Mesothelial cell of epicardium (in vitro differentiated cells): ENCODE results near the gene SLC6A12. TPM values are rescaled to one million over a fixed set of nuclear protein-coding genes. Genes with fewer than 3 reads are reported as not detected.

Experiments
- DNase-seq, 2 experiments: peaks; one replicate each; pipeline ENCODE4 v3.0.0; 2021; ENCODE audit warnings: low spot score in 2 of 2; ENCODE audit not compliant: unreplicated experiment in 2 of 2
- H3K27ac Mint-ChIP-seq: 2 replicates; pipeline ENCODE4 v1.8.0; 2021; ENCODE audit warnings: mixed read lengths
- H3K27me3 Mint-ChIP-seq: 2 replicates; pipeline ENCODE4 v1.8.0; 2021; ENCODE audit warnings: low read depth, mixed read lengths
- H3K36me3 Mint-ChIP-seq: 2 replicates; pipeline ENCODE4 v1.8.0; 2021; ENCODE audit warnings: mixed read lengths
- H3K4me1 Mint-ChIP-seq: 2 replicates; pipeline ENCODE4 v1.8.0; 2021; ENCODE audit warnings: mixed read lengths
- H3K4me3 Mint-ChIP-seq: 2 replicates; pipeline ENCODE4 v1.8.0; 2021; ENCODE audit warnings: mild to moderate bottlenecking, moderate library complexity, mixed read lengths
- H3K9me3 Mint-ChIP-seq: 2 replicates; pipeline ENCODE4 v1.8.0; 2021; ENCODE audit warnings: mixed read lengths
- CTCF ChIP-seq: fragments of 200-600 bp; sonication (generic); IDR thresholded peaks from one replicate; pipeline ENCODE4 v1.5.0; 2021; ENCODE audit warnings: antibody characterized with exemption; ENCODE audit not compliant: unreplicated experiment
- total RNA-seq: library from RNA; stranded (reverse); gene quantifications from 3 replicates; pipeline ENCODE4 v1.2.1, GENCODE V29; 2021

SLC6A12 gene
- total RNA-seq, 1 donor from 2014 or later = 0.29 TPM

- Mint-ChIP-seq H3K4me3 (no peak overlapping the region), H3K4me1 (peaks cover 7% of the 10 kb centered on the region), H3K36me3 (no peaks in the 10 kb centered on the region), H3K9me3 (peaks cover 3% of the 10 kb centered on the region), H3K27me3 (peaks cover 82% of the 10 kb centered on the region), H3K27ac (no peak overlapping the region)
- TF ChIP-seq CTCF = no peak
- DNase-seq = no peak
Measured at GRCh38 chr12:201361-201760, 12.6 kb downstream of the SLC6A12 start.

GRCh38 chr12:198705-199104, 15.3 kb downstream of the SLC6A12 start:
- Mint-ChIP-seq H3K27ac (no peak overlapping the region), H3K27me3 (peaks cover 81% of the 10 kb centered on the region), H3K4me1 (peaks cover 4% of the 10 kb centered on the region), H3K9me3 (no peaks in the 10 kb centered on the region), H3K4me3 (no peak overlapping the region), H3K36me3 (no peaks in the 10 kb centered on the region)
- no peak for TF ChIP-seq CTCF
- no peak for DNase-seq

- H3K4me1 Mint-ChIP-seq = peaks cover 4% of the 10 kb centered on the region
- H3K4me3 Mint-ChIP-seq = no peak overlapping the region
- no peak for DNase-seq
- no peak for TF ChIP-seq CTCF
- no peaks in the 10 kb centered on the region for H3K36me3 Mint-ChIP-seq
- H3K27me3 Mint-ChIP-seq = peaks cover 84% of the 10 kb centered on the region
- H3K27ac Mint-ChIP-seq = no peak overlapping the region
- H3K9me3 Mint-ChIP-seq = no peaks in the 10 kb centered on the region
Measured at GRCh38 chr12:197911-198695, 15.9 kb downstream of the SLC6A12 start.

GRCh38 chr12:197347-197746, 16.6 kb downstream of the SLC6A12 start:
- peaks cover under 1% of the 10 kb centered on the region for H3K4me1 Mint-ChIP-seq
- H3K9me3 Mint-ChIP-seq = no peaks in the 10 kb centered on the region
- H3K27me3 Mint-ChIP-seq = peaks cover 84% of the 10 kb centered on the region
- H3K27ac Mint-ChIP-seq = no peak overlapping the region
- no peaks in the 10 kb centered on the region for H3K36me3 Mint-ChIP-seq
- no peak overlapping the region for H3K4me3 Mint-ChIP-seq
- no peak for DNase-seq
- TF ChIP-seq CTCF = no peak

- Mint-ChIP-seq H3K27me3 (peaks cover 84% of the 10 kb centered on the region), H3K36me3 (no peaks in the 10 kb centered on the region), H3K4me3 (no peak overlapping the region), H3K27ac (no peak overlapping the region), H3K9me3 (no peaks in the 10 kb centered on the region), H3K4me1 (no peaks in the 10 kb centered on the region)
- no peak for TF ChIP-seq CTCF
- no peak for DNase-seq
Measured at GRCh38 chr12:196436-196835, 17.5 kb downstream of the SLC6A12 start.

GRCh38 chr12:195951-196350, 18.0 kb downstream of the SLC6A12 start:
- Mint-ChIP-seq H3K27ac (no peak overlapping the region), H3K36me3 (no peaks in the 10 kb centered on the region), H3K4me1 (no peaks in the 10 kb centered on the region), H3K9me3 (no peaks in the 10 kb centered on the region), H3K4me3 (no peak overlapping the region), H3K27me3 (peaks cover 82% of the 10 kb centered on the region)
- no peak for DNase-seq
- TF ChIP-seq CTCF = no peak
